IMR-90 (cell line): ENCODE results near the gene SLC23A2. TPM values are rescaled to one million over a fixed set of nuclear protein-coding genes. Genes with fewer than 3 reads are reported as not detected.

Experiments
- ATAC-seq: fragments of 200-7000 bp; cut with Tn5 transposase; 2 replicates; pipeline ENCODE4 v1.9.1; 2020; ENCODE audit warnings: low read depth, mild to moderate bottlenecking, moderate library complexity
- BruUV-seq: library from RNA; stranded (reverse); fragments of 400-500 nt; replicated peaks from 2 replicates; lab custom pipeline; 2021; lab: Mats Ljungman, UMichigan
- CTCF ChIA-PET: fragments of 300-600 bp; formaldehyde crosslinking; extraction: SDS; loops from one replicate; lab custom pipeline; 2021; ENCODE audit warnings: antibody characterized with exemption; lab: Yijun Ruan, JAX
- POLR2A ChIA-PET: fragments of 300-600 bp; sonication (Branson Sonifier 250); formaldehyde crosslinking; loops from one replicate; lab custom pipeline; 2022; ENCODE audit warnings: antibody characterized with exemption; ENCODE audit not compliant: unreplicated experiment; lab: Charles Lee
- DNase-seq: peaks from one replicate; pipeline ENCODE4 v3.0.0; 2013
- H2AFZ ChIP-seq: replicated peaks from 2 replicates; pipeline ENCODE3; 2013; ENCODE audit warnings: low read length, mild to moderate bottlenecking; ENCODE audit not compliant: poor library complexity
- H2AK5ac ChIP-seq: 2 replicates; pipeline ENCODE4 v1.6.1; 2013; ENCODE audit warnings: low read depth, low read length, inconsistent platforms
- H2AK9ac ChIP-seq: replicated peaks from 2 replicates; pipeline ENCODE3; 2013; ENCODE audit warnings: mild to moderate bottlenecking, low read depth, low read length, moderate library complexity; ENCODE audit not compliant: poor library complexity
- H2BK120ac ChIP-seq: 2 replicates; pipeline ENCODE4 v1.6.1; 2013; ENCODE audit warnings: low read depth, low read length, inconsistent platforms
- H2BK15ac ChIP-seq: 3 replicates; pipeline ENCODE4 v1.6.1; 2013; ENCODE audit warnings: low read depth, low read length, inconsistent platforms
- H2BK20ac ChIP-seq: 2 replicates; pipeline ENCODE4 v1.6.1; 2013; ENCODE audit warnings: low read depth, mild to moderate bottlenecking, inconsistent platforms, low read length, moderate library complexity
- H2BK5ac ChIP-seq: 2 replicates; pipeline ENCODE4 v1.6.1; 2013; ENCODE audit warnings: mild to moderate bottlenecking, low read depth, low read length, inconsistent platforms; ENCODE audit not compliant: poor library complexity, severe bottlenecking
- H3K14ac ChIP-seq: replicated peaks from 2 replicates; pipeline ENCODE4 v1.6.1; 2013; ENCODE audit warnings: low read depth, low read length, inconsistent platforms
- H3K18ac ChIP-seq: 2 replicates; pipeline ENCODE4 v1.6.1; 2013; ENCODE audit warnings: low read depth, low read length, control low read depth
- H3K23ac ChIP-seq: 2 replicates; pipeline ENCODE4 v1.6.1; 2013; ENCODE audit warnings: low read depth, low read length, inconsistent platforms
- H3K27ac ChIP-seq: 2 replicates; pipeline ENCODE4 v1.5.1; 2013; ENCODE audit warnings: mild to moderate bottlenecking, control low read depth, low read length; ENCODE audit not compliant: insufficient read depth
- H3K27me3 ChIP-seq: 2 replicates; pipeline ENCODE4 v1.6.1; 2013; ENCODE audit warnings: low read length; ENCODE audit not compliant: control insufficient read depth, insufficient read depth
- H3K36me3 ChIP-seq: 2 replicates; pipeline ENCODE4 v1.6.1; 2013; ENCODE audit warnings: low read length, mixed read lengths; ENCODE audit not compliant: control insufficient read depth, insufficient read depth
- H3K4ac ChIP-seq: 2 replicates; pipeline ENCODE4 v1.6.1; 2013; ENCODE audit warnings: low read depth, low read length, inconsistent platforms
- H3K4me1 ChIP-seq: 2 replicates; pipeline ENCODE4 v1.6.1; 2013; ENCODE audit warnings: low read length, mixed read lengths; ENCODE audit not compliant: control insufficient read depth, insufficient read depth
- H3K4me2 ChIP-seq: 2 replicates; pipeline ENCODE4 v1.6.1; 2013; ENCODE audit warnings: low read depth, mild to moderate bottlenecking, control low read depth, low read length, moderate library complexity
- H3K4me3 ChIP-seq: 2 replicates; pipeline ENCODE4 v1.5.1; 2013; ENCODE audit warnings: low read depth, mild to moderate bottlenecking, control low read depth, low read length, moderate library complexity; ENCODE audit not compliant: insufficient read depth
- H3K56ac ChIP-seq: 2 replicates; pipeline ENCODE4 v1.6.1; 2013; ENCODE audit warnings: low read length, inconsistent platforms; ENCODE audit not compliant: insufficient read depth; ENCODE audit errors: extremely low read depth
- H3K79me1 ChIP-seq, 2 experiments: 2 replicates each; pipeline ENCODE4 v1.6.1; 2013; ENCODE audit warnings: low read length in 2 of 2, inconsistent platforms in 1 of 2, low read depth in 1 of 2
- H3K9ac ChIP-seq: 2 replicates; pipeline ENCODE4 v1.6.1; 2013; ENCODE audit warnings: low read depth, low read length, control low read depth
- H3K9me1 ChIP-seq: 2 replicates; pipeline ENCODE4 v1.6.1; 2013; ENCODE audit warnings: low read length, inconsistent platforms; ENCODE audit not compliant: insufficient read depth
- H3K9me3 ChIP-seq: 2 replicates; pipeline ENCODE4 v1.6.1; 2013; ENCODE audit warnings: low read length; ENCODE audit not compliant: control insufficient read depth, insufficient read depth
- H4K20me1 ChIP-seq: 2 replicates; pipeline ENCODE4 v1.6.1; 2013; ENCODE audit warnings: low read length, inconsistent platforms; ENCODE audit not compliant: insufficient read depth
- H4K5ac ChIP-seq: 2 replicates; pipeline ENCODE4 v1.6.1; 2013; ENCODE audit warnings: mild to moderate bottlenecking, low read depth, low read length, control low read depth
- H4K8ac ChIP-seq, 2 experiments: 2 replicates each; pipeline ENCODE4 v1.6.1; 2013; ENCODE audit warnings: low read depth in 2 of 2, low read length in 2 of 2, control low read depth in 1 of 2, inconsistent platforms in 1 of 2
- H4K91ac ChIP-seq: 2 replicates; pipeline ENCODE4 v1.6.1; 2013; ENCODE audit warnings: low read depth, low read length, inconsistent platforms; ENCODE audit not compliant: insufficient read depth
- BHLHE40 ChIP-seq: fragments of 150-350 bp; IDR thresholded peaks from 2 replicates; pipeline ENCODE4 v1.6.1; 2016; ENCODE audit warnings: mild to moderate bottlenecking, low read depth, low read length
- CHD1 ChIP-seq: IDR thresholded peaks from 2 replicates; pipeline ENCODE4 v1.6.1; 2012; ENCODE audit warnings: low read depth, low read length, improper control_type of control experiment
- WGBS, 2 experiments: methylation state at CpG; one replicate each; pipeline versions ENCODE4 v1.1.5 to v1.1.7; 2013; ENCODE audit warnings: missing lambda C conversion rate in 2 of 2; ENCODE audit not compliant: insufficient read length in 1 of 2; ENCODE audit errors: extremely low coverage in 2 of 2; 5-methylcytosine and 5-hydroxymethylcytosine counted together
- dilution Hi-C: fragments of 300-500 bp; cut with HindIII; formaldehyde crosslinking; loops from one replicate; pipeline ENCODE4 v1.14.3; 2018; ENCODE audit warnings: low sequenced_read_pairs; ENCODE audit not compliant: unreplicated experiment
- in situ Hi-C: fragments of 300-500 bp; cut with MboI; formaldehyde crosslinking; loops from 3 replicates; pipeline ENCODE4 v1.14.3; 2019; ENCODE audit warnings: low sequenced_read_pairs, inconsistent platforms, mixed read lengths
- intact Hi-C: fragments of 100-400 bp; cut with micrococcal nuclease; formaldehyde crosslinking; loops from 2 replicates; pipeline ENCODE4 v1.10.0; 2022
- polyA plus RNA-seq, 3 experiments: library from polyadenylated mRNA; depleted of rRNA; stranded (reverse); fragments of >200 nt; gene quantifications; 2 replicates each; pipeline ENCODE4 v1.2.3, GENCODE V29; 2012; ENCODE audit warnings: low replicate concordance in 1 of 3
- total RNA-seq: library from RNA; depleted of rRNA; stranded (reverse); fragments of >200 nt; gene quantifications from 2 replicates; pipeline ENCODE4 v1.2.3, GENCODE V29; 2012
- TF ChIP-seq, protein P1 (sequence below): fragments of 150-350 bp; IDR thresholded peaks from 2 replicates; pipeline ENCODE4 v1.6.1; 2017; ENCODE audit warnings: mild to moderate bottlenecking, antibody characterized with exemption, low read length, low read depth

SLC23A2 gene
- total and polyA plus RNA-seq, 2 of the 4 experiments (the other 2 are of a cell fraction): 10.2 to 14.4 TPM

DNA sequence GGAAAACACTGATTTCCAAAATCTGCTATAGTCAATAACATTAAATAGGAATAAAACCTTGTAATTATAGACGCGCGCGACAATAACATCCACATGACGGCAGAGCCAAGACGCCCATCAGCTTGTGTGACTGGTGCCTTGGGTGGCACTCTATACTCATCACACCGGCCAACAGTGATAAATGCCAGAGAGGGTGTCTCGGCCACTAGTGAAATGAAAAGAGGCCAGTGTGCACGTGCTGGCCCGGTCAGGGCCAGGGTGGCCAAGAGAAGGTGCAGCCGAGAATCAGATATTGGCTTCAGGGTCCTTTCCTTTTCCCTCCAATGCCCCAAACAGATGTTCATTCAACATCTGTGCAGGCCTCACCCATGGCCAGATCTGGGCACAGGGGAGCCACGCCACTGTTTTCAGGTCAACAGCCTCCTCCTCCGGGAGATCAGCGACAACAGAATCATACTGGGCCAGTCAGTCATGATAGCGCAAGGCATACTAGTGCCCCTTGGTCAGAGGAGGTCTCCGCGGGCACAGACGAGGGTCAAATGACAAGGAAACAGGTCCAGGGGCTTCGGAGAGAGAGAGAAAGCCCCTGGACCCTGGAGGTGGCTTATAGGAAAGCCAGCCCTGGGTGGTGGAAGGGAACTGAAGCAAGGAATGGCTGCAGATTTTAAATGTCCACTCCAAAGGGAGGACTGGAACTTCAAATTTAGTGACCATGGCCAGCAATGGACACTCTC, 145.1 kb downstream of the SLC23A2 start:
- Histone ChIP-seq H3K79me1 (no peaks in the 10 kb centered on the region), H3K14ac (no peak overlapping the region), H3K56ac (no peak overlapping the region), H2BK120ac (no peak overlapping the region), H2BK5ac (no peak overlapping the region), H2AK9ac (no peak overlapping the region), H2AK5ac (no peak overlapping the region), H3K18ac (no peak overlapping the region), H2BK20ac (no peak overlapping the region), H3K27me3 (no peaks in the 10 kb centered on the region), H3K4ac (no peak overlapping the region), H3K9ac (no peak overlapping the region), H4K20me1 (no peaks in the 10 kb centered on the region), H4K91ac (no peak overlapping the region), H4K5ac (no peak overlapping the region), H3K9me3 (no peaks in the 10 kb centered on the region), H3K4me2 (no peak overlapping the region), H3K9me1 (peaks cover 11% of the 10 kb centered on the region; the same call in 1 of the 2 replicates), H4K8ac (no peak overlapping the region), H3K4me1 (no peaks in the 10 kb centered on the region), H2BK15ac (no peak overlapping the region), H2AFZ (no peak overlapping the region), H3K36me3 (peaks cover 41% of the 10 kb centered on the region), H3K27ac (no peak overlapping the region), H3K4me3 (no peak overlapping the region), H3K23ac (no peak overlapping the region)
- dilution Hi-C loops: no loop called here
- BruUV-seq: no TSS peak
- TF ChIP-seq, protein P1, sequence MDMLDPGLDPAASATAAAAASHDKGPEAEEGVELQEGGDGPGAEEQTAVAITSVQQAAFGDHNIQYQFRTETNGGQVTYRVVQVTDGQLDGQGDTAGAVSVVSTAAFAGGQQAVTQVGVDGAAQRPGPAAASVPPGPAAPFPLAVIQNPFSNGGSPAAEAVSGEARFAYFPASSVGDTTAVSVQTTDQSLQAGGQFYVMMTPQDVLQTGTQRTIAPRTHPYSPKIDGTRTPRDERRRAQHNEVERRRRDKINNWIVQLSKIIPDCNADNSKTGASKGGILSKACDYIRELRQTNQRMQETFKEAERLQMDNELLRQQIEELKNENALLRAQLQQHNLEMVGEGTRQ: no peak
- TF ChIP-seq BHLHE40 (no peak), CHD1 (no peak)
- in situ Hi-C loops: no loop called here
- WGBS, 2 experiments: 100% methylated on average over 7 of the region's 19 CpGs; no CpG with 5 or more reads in 1 of the 2 experiments
- intact Hi-C loops: no loop called here
- ChIA-PET POLR2A (no interaction called here), CTCF (no interaction called here)
- ATAC-seq (no peak), DNase-seq (no peak)
